Measurements from ENCODE around the gene CEPT1.

CEPT1 gene

DNA sequence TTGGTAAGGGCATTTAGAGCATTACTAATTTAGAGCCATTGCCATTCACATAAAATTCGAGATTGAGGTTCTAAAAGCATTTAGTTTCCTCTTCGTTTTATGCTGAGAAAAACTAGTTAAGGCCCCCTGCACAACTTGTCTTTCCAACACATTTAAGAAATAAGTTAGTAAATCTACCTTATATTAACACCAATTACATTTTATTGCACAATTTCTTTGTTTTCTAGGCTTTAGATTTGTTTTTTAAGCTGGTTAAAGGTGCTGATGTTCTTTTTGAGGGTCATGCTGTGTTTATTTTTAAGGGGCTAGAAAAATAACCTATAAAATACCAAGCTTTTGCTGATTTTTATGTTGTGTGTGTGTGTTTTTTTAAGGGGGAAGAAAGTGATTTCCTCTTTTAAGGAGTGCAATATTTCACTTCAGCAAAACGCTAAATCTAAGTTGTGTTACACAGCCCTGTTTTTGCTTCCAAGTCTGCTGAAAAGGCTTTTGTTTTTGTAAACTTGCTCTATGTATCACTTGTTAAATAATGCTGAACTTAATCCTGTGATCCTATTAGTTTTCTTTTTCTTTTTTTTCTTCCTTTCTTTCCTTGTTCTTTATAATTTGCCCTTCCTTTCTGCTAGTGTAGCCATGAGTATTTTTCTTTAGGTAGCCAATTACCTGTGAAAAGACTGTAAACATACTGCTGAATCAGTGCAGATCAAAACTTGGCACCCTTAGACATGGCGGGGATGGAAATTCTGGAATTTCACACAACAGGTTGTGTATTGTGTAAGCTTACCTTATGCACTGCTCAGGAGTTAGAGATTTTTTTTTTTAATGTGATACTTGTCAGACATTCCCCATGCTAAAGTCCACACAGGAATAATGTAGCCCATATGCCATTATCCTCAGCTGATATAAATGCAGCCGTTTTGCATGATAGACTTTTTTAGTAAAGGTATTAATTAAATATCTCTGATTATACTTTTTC lies 1.5 kb downstream of the CEPT1 start:
- no peaks in the 10 kb centered on the region for H3K27me3 ChIP-seq (ENCODE audit: low read length)
- H3K9ac ChIP-seq (ENCODE audit: low read length): peak overlapping the region; percentile 96
- peak overlapping the region; percentile 88 for H3K27ac ChIP-seq (ENCODE audit: low read depth, low read length)
- H3K9me2 ChIP-seq (replicated peaks; ENCODE audit: insufficient read depth, low read length): no peaks in the 10 kb centered on the region
- H3K36me3 ChIP-seq (ENCODE audit: low read length): peaks cover 13% of the 10 kb centered on the region
- no peaks in the 10 kb centered on the region for H4K20me1 ChIP-seq (ENCODE audit: low read depth, low read length)
- H3K79me2 ChIP-seq (ENCODE audit: insufficient read depth, low read length): peaks cover 95% of the 10 kb centered on the region
- H3K9me3 ChIP-seq (ENCODE audit: insufficient read depth, low read length): no peaks in the 10 kb centered on the region
- TF ChIP-seq, protein P1, sequence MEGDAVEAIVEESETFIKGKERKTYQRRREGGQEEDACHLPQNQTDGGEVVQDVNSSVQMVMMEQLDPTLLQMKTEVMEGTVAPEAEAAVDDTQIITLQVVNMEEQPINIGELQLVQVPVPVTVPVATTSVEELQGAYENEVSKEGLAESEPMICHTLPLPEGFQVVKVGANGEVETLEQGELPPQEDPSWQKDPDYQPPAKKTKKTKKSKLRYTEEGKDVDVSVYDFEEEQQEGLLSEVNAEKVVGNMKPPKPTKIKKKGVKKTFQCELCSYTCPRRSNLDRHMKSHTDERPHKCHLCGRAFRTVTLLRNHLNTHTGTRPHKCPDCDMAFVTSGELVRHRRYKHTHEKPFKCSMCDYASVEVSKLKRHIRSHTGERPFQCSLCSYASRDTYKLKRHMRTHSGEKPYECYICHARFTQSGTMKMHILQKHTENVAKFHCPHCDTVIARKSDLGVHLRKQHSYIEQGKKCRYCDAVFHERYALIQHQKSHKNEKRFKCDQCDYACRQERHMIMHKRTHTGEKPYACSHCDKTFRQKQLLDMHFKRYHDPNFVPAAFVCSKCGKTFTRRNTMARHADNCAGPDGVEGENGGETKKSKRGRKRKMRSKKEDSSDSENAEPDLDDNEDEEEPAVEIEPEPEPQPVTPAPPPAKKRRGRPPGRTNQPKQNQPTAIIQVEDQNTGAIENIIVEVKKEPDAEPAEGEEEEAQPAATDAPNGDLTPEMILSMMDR (IDR thresholded peaks at IDR 0.05; ENCODE audit: insufficient read depth, low read length, poor library complexity, severe bottlenecking): no peak
- TF ChIP-seq EZH2phosphoT487 (conservative IDR thresholded peaks at IDR 0.05; ENCODE audit: low read length): no peak
- H2AFZ ChIP-seq (ENCODE audit: low read depth, low read length, severe bottlenecking): no peak overlapping the region
- peaks cover 3% of the 10 kb centered on the region; the same call in 1 of the 2 replicates for H3F3A ChIP-seq (ENCODE audit: insufficient read depth)
- H3K4me3 ChIP-seq (ENCODE audit: insufficient read depth, low read length, poor library complexity, severe bottlenecking): peak overlapping the region; percentile 91
- H3K4me2 ChIP-seq (ENCODE audit: low read depth, low read length, poor library complexity, severe bottlenecking): peak overlapping the region; percentile 99

GRCh38 chr1:111142356-111142975 lies 2.4 kb downstream of the CEPT1 start:
- TF ChIP-seq, protein P1 (IDR thresholded peaks at IDR 0.05; ENCODE audit: insufficient read depth, low read length, poor library complexity, severe bottlenecking): no peak
- TF ChIP-seq EZH2phosphoT487 (conservative IDR thresholded peaks at IDR 0.05; ENCODE audit: low read length): no peak
- Histone ChIP-seq H3K4me3 (ENCODE audit: insufficient read depth, low read length, poor library complexity, severe bottlenecking) (peak overlapping the region; percentile 91), H3K9me2 (replicated peaks; ENCODE audit: insufficient read depth, low read length) (no peaks in the 10 kb centered on the region), H3K9me3 (ENCODE audit: insufficient read depth, low read length) (no peaks in the 10 kb centered on the region), H4K20me1 (ENCODE audit: low read depth, low read length) (no peaks in the 10 kb centered on the region), H3K36me3 (ENCODE audit: low read length) (peaks cover 12% of the 10 kb centered on the region), H3K4me2 (ENCODE audit: low read depth, low read length, poor library complexity, severe bottlenecking) (peak overlapping the region; percentile 99), H3K27me3 (ENCODE audit: low read length) (no peaks in the 10 kb centered on the region), H3K9ac (ENCODE audit: low read length) (peak overlapping the region; percentile 96), H2AFZ (ENCODE audit: low read depth, low read length, severe bottlenecking) (no peak overlapping the region), H3K79me2 (ENCODE audit: insufficient read depth, low read length) (peaks cover 100% of the 10 kb centered on the region), H3K27ac (ENCODE audit: low read depth, low read length) (peak overlapping the region; percentile 88; the same call in 1 of the 2 replicates), H3F3A (ENCODE audit: insufficient read depth) (peaks cover 3% of the 10 kb centered on the region; the same call in 1 of the 2 replicates)

DNA sequence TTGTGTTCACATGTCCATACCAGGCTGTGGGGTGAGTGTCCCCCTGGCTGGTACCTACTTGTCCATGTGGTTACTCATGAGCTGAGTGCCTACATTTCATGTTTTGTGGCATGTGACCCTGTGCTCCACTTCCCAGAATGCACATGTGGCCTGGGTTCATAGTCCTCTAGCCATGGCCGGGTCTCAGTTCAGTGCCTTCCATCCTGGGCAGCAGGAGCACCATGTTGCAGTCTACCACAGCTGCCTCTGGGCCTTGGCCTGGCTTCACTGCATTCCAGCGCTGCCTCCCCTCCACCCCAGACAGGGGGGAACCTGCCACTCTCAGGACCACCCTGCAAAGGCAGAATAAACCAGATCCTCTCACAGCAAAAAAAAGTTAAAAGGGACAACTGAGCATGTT lies 5.5 kb downstream of the CEPT1 start:
- Histone ChIP-seq H4K20me1 (ENCODE audit: low read depth, low read length) (no peaks in the 10 kb centered on the region; the same call in 1 of the 2 replicates), H3F3A (ENCODE audit: insufficient read depth) (no peaks in the 10 kb centered on the region; the same call in 1 of the 2 replicates), H3K9me2 (replicated peaks; ENCODE audit: insufficient read depth, low read length) (no peaks in the 10 kb centered on the region), H3K4me3 (ENCODE audit: insufficient read depth, low read length, poor library complexity, severe bottlenecking) (no peak overlapping the region), H3K36me3 (ENCODE audit: low read length) (peaks cover 35% of the 10 kb centered on the region), H3K79me2 (ENCODE audit: insufficient read depth, low read length) (peaks cover 100% of the 10 kb centered on the region), H3K9ac (ENCODE audit: low read length) (no peak overlapping the region), H3K27ac (ENCODE audit: low read depth, low read length) (no peak overlapping the region; the same call in 1 of the 2 replicates), H2AFZ (ENCODE audit: low read depth, low read length, severe bottlenecking) (no peak overlapping the region), H3K27me3 (ENCODE audit: low read length) (no peaks in the 10 kb centered on the region), H3K4me2 (ENCODE audit: low read depth, low read length, poor library complexity, severe bottlenecking) (peak overlapping the region; percentile 22), H3K9me3 (ENCODE audit: insufficient read depth, low read length) (no peaks in the 10 kb centered on the region)
- TF ChIP-seq EZH2phosphoT487 (conservative IDR thresholded peaks at IDR 0.05; ENCODE audit: low read length): no peak
- TF ChIP-seq, protein P1 (IDR thresholded peaks at IDR 0.05; ENCODE audit: insufficient read depth, low read length, poor library complexity, severe bottlenecking): no peak
